GM21619 (cell line): ENCODE data around the gene LRRFIP1.
"Not testable (repeated sequence)": the region's sequence is repeated elsewhere in the genome, so short reads cannot be mapped to it uniquely, and the experiment has no call there.

Experiments
- ATAC-seq: cut with Tn5 transposase; IDR thresholded peaks from one replicate; pipeline ENCODE4 v1.9.1; 2021; ENCODE audit not compliant: unreplicated experiment

Gene LRRFIP1

GRCh38 chr2:237597196-237598145 is 29.9 kb upstream of the LRRFIP1 start:
- no peak for ATAC-seq

- no peak for ATAC-seq
These were observed 28.7 kb upstream of the LRRFIP1 start for GRCh38 chr2:237598468-237599208.

- ATAC-seq, result no peak
These were observed 27.8 kb upstream of the LRRFIP1 start for GRCh38 chr2:237599465-237600110.

GRCh38 chr2:237600205-237600846 is 27.1 kb upstream of the LRRFIP1 start:
- no peak for ATAC-seq

GRCh38 chr2:237601453-237602116 is 25.8 kb upstream of the LRRFIP1 start:
- no peak for ATAC-seq

- no peak for ATAC-seq
These were observed 25.0 kb upstream of the LRRFIP1 start for GRCh38 chr2:237602409-237602808.

- ATAC-seq, result no peak
These were observed 24.2 kb upstream of the LRRFIP1 start for GRCh38 chr2:237603049-237603717.

GRCh38 chr2:237603718-237604362 is 23.5 kb upstream of the LRRFIP1 start:
- no peak for ATAC-seq

- ATAC-seq, result no peak
These were observed 23.0 kb upstream of the LRRFIP1 start for GRCh38 chr2:237604391-237604790.

- ATAC-seq, result no peak
These were observed 22.4 kb upstream of the LRRFIP1 start for GRCh38 chr2:237604960-237605359.

GRCh38 chr2:237606522-237606921 is 20.9 kb upstream of the LRRFIP1 start:
- not testable (repeated sequence) for ATAC-seq

GRCh38 chr2:237612527-237613357 is 14.6 kb upstream of the LRRFIP1 start:
- no peak for ATAC-seq

- ATAC-seq, result no peak
These were observed 13.7 kb upstream of the LRRFIP1 start for GRCh38 chr2:237613679-237614078.

- ATAC-seq, result no peak
These were observed 13.2 kb upstream of the LRRFIP1 start for GRCh38 chr2:237614151-237614720.

- ATAC-seq, result no peak
These were observed 11.6 kb upstream of the LRRFIP1 start for GRCh38 chr2:237615631-237616249.

GRCh38 chr2:237616373-237616733 is 11.0 kb upstream of the LRRFIP1 start:
- no peak for ATAC-seq

GRCh38 chr2:237616734-237617586 is 10.4 kb upstream of the LRRFIP1 start:
- ATAC-seq, result no peak
